ENCODE data around the gene STX4.

STX4 gene

DNA sequence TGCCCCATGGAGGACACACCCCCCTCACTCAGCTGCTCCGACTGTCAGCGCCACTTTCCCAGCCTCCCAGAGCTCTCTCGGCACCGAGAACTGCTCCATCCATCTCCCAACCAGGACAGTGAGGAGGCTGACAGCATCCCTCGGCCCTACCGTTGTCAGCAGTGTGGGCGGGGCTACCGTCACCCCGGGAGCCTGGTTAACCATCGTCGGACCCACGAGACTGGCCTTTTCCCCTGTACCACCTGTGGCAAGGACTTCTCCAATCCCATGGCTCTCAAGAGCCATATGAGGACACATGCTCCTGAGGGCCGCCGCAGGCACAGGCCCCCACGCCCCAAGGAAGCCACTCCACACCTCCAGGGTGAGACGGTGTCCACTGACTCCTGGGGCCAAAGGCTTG is 43.0 kb downstream of the STX4 start:
- no peak for TF ChIP-seq POLR2AphosphoS5 (IDR thresholded peaks at IDR 0.05; ENCODE audit: low read depth, low read length)
- TF ChIP-seq POLR2A (IDR thresholded peaks at IDR 0.05; ENCODE audit: low read depth, low read length): no peak; the same call in 1 of the 2 replicates
- no peak for TF ChIP-seq TAF1 (IDR thresholded peaks at IDR 0.05; ENCODE audit: borderline replicate concordance, low read depth, low read length)
- FAIRE-seq (no peak), DNase-seq (ENCODE audit: insufficient read length) (no peak)

DNA sequence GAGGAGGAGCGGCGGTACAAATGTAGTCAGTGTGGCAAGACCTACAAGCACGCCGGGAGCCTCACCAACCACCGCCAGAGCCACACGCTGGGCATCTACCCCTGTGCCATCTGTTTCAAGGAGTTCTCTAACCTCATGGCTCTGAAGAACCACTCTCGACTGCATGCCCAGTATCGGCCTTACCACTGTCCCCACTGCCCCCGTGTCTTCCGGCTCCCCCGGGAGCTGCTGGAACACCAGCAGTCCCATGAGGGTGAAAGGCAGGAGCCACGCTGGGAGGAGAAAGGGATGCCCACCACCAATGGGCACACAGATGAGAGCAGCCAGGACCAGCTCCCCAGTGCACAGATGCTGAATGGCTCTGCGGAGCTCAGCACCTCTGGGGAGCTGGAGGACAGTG is 43.7 kb downstream of the STX4 start:
- no peak for FAIRE-seq
- no peak for DNase-seq (ENCODE audit: insufficient read length)
- no peak for TF ChIP-seq TAF1 (IDR thresholded peaks at IDR 0.05; ENCODE audit: borderline replicate concordance, low read depth, low read length)
- TF ChIP-seq POLR2AphosphoS5 (IDR thresholded peaks at IDR 0.05; ENCODE audit: low read depth, low read length): no peak
- no peak for TF ChIP-seq POLR2A (IDR thresholded peaks at IDR 0.05; ENCODE audit: low read depth, low read length)

DNA sequence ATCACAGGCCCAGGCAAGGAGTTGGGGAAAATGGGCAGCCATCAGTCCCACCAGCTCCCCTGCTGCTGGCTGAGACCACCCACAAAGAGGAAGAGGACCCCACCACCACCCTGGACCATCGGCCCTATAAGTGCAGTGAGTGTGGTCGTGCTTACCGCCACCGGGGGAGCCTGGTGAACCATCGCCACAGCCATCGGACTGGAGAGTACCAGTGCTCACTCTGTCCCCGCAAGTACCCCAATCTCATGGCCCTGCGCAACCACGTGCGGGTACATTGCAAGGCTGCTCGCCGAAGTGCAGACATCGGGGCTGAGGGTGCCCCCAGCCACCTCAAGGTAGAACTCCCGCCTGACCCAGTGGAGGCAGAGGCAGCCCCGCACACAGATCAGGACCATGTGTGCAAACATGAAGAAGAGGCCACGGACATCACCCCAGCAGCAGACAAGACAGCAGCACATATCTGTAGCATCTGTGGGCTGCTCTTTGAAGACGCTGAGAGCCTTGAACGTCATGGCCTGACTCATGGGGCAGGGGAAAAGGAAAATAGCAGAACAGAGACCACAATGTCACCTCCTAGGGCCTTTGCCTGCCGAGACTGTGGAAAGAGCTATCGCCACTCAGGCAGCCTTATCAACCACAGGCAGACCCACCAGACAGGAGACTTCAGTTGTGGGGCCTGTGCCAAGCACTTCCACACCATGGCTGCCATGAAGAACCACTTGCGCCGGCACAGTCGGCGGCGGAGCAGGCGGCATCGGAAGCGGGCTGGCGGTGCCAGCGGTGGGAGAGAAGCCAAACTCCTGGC is 44.4 kb downstream of the STX4 start:
- DNase-seq (ENCODE audit: insufficient read length) (no peak), FAIRE-seq (no peak)
- TF ChIP-seq POLR2AphosphoS5 (IDR thresholded peaks at IDR 0.05; ENCODE audit: low read depth, low read length): no peak
- no peak for TF ChIP-seq TAF1 (IDR thresholded peaks at IDR 0.05; ENCODE audit: borderline replicate concordance, low read depth, low read length)

DNA sequence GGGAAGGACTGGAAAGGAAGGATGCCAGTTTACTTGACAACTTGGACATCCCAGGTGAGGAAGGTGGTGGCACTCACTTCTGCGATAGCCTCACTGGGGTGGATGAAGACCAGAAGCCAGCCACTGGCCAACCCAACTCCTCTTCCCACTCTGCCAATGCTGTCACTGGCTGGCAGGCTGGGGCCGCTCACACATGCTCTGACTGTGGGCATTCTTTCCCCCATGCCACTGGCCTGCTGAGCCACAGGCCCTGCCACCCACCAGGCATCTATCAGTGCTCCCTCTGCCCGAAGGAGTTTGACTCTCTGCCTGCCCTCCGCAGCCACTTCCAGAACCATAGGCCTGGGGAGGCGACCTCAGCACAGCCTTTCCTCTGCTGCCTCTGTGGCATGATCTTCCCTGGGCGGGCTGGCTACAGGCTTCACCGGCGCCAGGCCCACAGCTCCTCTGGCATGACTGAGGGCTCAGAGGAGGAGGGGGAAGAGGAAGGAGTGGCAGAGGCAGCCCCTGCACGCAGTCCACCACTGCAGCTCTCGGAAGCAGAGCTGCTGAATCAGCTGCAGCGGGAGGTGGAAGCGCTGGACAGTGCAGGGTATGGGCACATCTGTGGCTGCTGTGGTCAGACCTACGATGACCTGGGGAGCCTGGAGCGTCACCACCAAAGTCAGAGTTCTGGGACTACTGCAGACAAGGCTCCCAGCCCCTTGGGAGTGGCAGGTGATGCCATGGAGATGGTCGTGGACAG is 45.4 kb downstream of the STX4 start:
- no peak for TF ChIP-seq POLR2A (IDR thresholded peaks at IDR 0.05; ENCODE audit: low read depth, low read length)
- no peak for TF ChIP-seq TAF1 (IDR thresholded peaks at IDR 0.05; ENCODE audit: borderline replicate concordance, low read depth, low read length)
- no peak for TF ChIP-seq POLR2AphosphoS5 (IDR thresholded peaks at IDR 0.05; ENCODE audit: low read depth, low read length)
- DNase-seq (ENCODE audit: insufficient read length): peak; percentile 16
- no peak for FAIRE-seq

DNA sequence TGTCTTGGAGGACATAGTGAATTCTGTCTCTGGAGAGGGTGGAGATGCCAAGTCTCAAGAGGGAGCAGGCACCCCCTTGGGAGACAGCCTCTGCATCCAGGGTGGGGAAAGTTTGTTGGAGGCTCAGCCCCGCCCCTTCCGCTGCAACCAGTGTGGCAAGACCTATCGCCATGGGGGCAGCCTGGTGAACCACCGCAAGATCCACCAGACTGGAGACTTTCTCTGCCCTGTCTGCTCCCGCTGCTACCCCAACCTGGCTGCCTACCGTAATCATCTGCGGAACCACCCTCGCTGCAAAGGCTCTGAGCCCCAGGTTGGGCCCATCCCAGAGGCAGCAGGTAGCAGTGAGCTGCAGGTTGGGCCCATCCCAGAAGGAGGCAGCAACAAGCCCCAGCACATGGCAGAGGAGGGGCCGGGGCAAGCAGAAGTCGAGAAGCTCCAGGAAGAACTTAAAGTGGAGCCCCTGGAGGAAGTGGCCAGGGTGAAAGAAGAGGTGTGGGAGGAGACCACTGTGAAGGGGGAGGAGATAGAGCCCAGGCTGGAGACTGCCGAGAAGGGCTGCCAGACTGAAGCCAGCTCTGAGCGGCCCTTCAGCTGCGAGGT is 46.1 kb downstream of the STX4 start:
- FAIRE-seq (no peak), DNase-seq (ENCODE audit: insufficient read length) (peak; percentile 9)
- TF ChIP-seq POLR2A (IDR thresholded peaks at IDR 0.05; ENCODE audit: low read depth, low read length) (no peak), POLR2AphosphoS5 (IDR thresholded peaks at IDR 0.05; ENCODE audit: low read depth, low read length) (no peak), TAF1 (IDR thresholded peaks at IDR 0.05; ENCODE audit: borderline replicate concordance, low read depth, low read length) (no peak)

DNA sequence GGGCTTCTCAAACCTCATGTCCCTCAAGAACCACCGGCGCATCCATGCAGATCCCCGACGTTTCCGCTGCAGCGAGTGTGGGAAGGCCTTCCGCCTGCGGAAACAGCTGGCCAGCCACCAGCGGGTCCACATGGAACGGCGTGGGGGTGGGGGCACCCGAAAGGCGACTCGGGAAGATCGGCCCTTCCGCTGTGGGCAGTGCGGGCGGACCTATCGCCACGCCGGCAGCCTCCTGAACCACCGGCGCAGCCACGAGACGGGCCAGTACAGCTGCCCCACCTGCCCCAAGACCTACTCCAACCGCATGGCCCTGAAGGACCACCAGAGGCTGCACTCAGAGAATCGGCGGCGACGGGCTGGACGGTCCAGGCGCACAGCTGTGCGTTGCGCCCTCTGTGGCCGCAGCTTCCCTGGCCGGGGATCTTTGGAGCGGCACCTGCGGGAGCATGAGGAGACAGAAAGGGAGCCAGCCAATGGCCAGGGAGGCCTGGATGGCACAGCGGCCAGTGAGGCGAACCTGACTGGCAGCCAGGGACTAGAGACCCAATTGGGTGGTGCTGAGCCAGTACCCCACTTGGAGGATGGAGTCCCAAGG is 46.8 kb downstream of the STX4 start:
- DNase-seq (ENCODE audit: insufficient read length) (peak; percentile 18), FAIRE-seq (no peak)
- no peak for TF ChIP-seq TAF1 (IDR thresholded peaks at IDR 0.05; ENCODE audit: borderline replicate concordance, low read depth, low read length)
- no peak for TF ChIP-seq POLR2AphosphoS5 (IDR thresholded peaks at IDR 0.05; ENCODE audit: low read depth, low read length)

DNA sequence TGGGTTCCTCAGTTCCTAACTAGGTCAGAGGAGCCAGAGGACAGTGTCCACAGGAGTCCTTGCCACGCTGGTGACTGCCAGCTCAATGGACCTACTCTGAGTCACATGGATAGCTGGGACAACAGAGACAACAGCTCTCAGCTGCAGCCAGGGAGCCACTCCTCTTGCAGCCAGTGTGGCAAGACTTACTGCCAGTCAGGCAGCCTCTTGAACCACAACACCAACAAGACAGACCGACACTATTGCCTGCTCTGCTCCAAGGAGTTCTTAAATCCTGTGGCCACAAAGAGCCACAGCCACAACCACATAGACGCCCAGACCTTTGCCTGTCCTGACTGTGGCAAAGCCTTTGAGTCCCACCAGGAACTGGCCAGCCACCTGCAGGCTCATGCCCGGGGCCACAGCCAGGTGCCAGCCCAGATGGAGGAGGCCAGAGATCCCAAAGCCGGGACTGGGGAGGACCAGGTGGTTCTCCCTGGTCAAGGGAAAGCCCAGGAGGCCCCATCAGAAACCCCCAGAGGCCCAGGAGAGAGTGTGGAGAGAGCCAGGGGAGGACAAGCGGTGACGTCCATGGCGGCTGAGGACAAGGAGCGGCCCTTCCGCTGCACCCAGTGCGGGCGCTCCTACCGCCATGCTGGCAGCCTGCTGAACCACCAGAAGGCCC is 47.5 kb downstream of the STX4 start:
- FAIRE-seq (no peak), DNase-seq (ENCODE audit: insufficient read length) (peak; percentile 14)
- TF ChIP-seq POLR2AphosphoS5 (IDR thresholded peaks at IDR 0.05; ENCODE audit: low read depth, low read length) (no peak), POLR2A (IDR thresholded peaks at IDR 0.05; ENCODE audit: low read depth, low read length) (0 out of 2 replicates have a peak, but pooled peaks have one; percentile 12)

DNA sequence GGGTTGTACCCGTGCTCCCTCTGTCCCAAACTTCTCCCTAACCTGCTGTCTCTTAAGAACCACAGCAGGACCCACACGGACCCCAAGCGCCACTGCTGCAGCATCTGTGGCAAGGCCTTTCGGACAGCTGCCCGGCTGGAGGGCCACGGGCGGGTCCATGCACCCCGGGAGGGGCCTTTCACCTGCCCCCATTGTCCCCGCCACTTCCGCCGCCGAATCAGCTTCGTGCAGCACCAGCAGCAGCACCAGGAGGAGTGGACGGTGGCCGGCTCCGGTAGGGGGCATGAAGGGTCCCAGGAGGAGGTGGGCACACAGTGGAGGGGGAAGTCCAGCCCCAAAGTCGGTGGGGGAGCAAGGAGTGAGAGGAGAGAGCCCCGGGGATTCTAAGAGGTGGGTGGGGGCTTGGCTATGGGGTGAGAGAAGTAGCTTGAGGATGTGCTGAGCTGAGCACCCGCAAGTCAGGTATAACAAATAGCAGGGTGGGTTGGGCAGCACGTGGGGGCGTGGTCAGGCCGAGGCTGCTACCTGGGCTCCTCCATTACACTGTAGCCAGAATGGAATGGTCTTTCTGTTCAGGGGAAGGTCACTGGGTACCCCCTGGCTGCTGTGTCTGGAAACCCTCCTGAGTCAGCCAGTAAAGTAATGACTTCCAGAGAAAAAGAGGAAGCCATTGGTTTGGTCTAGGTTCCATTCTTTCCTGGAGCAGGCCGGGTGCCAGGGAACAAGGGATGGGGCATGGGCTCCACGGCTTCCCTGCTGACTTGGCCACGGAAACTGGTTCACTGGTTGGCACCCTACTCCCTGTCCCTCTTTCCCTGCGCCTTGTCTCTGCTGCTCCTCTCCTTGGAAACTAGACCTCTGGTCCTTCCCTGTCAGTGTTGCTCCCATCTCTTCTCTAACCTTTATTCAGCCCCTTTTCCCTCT is 48.3 kb downstream of the STX4 start:
- FAIRE-seq (no peak), DNase-seq (ENCODE audit: insufficient read length) (peak; percentile 18)
- no peak for TF ChIP-seq POLR2AphosphoS5 (IDR thresholded peaks at IDR 0.05; ENCODE audit: low read depth, low read length)
- TF ChIP-seq TAF1 (IDR thresholded peaks at IDR 0.05; ENCODE audit: borderline replicate concordance, low read depth, low read length): no peak
- TF ChIP-seq POLR2A (IDR thresholded peaks at IDR 0.05; ENCODE audit: low read depth, low read length): no peak

DNA sequence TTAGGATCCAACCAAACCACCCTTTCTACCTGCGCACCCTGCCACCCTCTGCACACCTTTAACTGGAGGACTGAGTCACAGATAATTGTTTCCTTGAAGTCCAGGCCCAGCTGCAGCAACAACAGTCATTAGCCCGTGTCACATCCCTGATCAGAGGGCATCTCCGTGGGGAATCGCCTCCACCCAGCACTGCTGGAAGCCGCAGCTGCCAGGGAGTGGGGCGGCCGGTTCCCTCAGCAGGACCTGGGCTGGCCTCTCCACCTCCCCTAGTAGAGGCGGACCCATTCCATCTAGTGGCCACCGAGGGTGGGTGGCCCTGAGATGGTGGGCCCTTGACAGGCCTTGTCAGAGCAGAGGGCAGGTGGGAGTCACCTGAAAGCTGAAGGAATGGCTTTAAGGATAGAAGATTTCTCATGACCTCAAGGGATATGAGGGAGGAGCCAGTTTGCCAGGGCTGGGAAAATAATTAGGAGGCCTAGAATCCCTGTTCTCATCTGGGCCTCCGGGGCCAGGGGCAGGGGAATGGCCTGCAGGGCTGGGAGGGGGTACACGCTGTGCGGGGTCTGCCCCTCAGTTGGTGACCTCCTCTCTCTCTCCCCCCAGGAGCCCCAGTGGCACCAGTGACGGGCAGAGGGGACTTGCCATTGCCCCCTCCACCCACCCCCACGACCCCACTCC is 49.1 kb downstream of the STX4 start:
- DNase-seq (ENCODE audit: insufficient read length) (peak; percentile 11), FAIRE-seq (no peak)
- TF ChIP-seq POLR2AphosphoS5 (IDR thresholded peaks at IDR 0.05; ENCODE audit: low read depth, low read length) (no peak), POLR2A (IDR thresholded peaks at IDR 0.05; ENCODE audit: low read depth, low read length) (no peak), TAF1 (IDR thresholded peaks at IDR 0.05; ENCODE audit: borderline replicate concordance, low read depth, low read length) (no peak)

DNA sequence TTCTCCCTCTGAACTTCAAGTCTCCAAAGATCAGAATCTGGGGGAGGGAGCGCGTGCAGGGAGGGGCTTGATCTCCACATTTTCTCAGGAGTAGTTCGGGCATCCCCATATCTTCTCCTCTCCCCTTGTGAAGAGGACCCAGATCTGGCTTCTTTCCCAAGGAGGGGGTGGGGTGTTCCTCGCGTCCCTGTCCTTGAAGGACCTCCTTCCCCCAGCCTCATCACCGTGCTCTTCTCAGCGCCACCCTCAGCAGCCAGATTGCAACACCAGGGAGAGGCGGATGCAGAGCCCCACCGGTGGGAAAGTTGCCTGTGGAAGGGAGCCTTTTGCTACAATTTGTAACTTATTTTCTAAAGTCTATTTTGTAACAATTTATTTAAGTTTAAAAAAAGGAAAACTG is 49.7 kb downstream of the STX4 start:
- FAIRE-seq (no peak), DNase-seq (ENCODE audit: insufficient read length) (peak; percentile 3)
- TF ChIP-seq POLR2A (IDR thresholded peaks at IDR 0.05; ENCODE audit: low read depth, low read length) (no peak; the same call in 1 of the 2 replicates), TAF1 (IDR thresholded peaks at IDR 0.05; ENCODE audit: borderline replicate concordance, low read depth, low read length) (no peak), POLR2AphosphoS5 (IDR thresholded peaks at IDR 0.05; ENCODE audit: low read depth, low read length) (no peak)
